HepG2 (cell line): Measurements from ENCODE around the gene SNAP47. TPM values are rescaled to one million over a fixed set of nuclear protein-coding genes. Genes with fewer than 3 reads are reported as not detected.

ENCODE experiments used
- ATAC-seq: fragments of 200-7000 bp; cut with Tn5 transposase; 3 replicates; pipeline ENCODE4 v1.9.1; 2020; ENCODE audit warnings: mild to moderate bottlenecking, moderate library complexity
- BruUV-seq: library from RNA; stranded (reverse); fragments of 400-500 nt; replicated peaks from 2 replicates; lab custom pipeline; 2021; lab: Mats Ljungman, UMichigan
- CTCF ChIA-PET: fragments of 300-600 bp; formaldehyde crosslinking; extraction: SDS; loops from one replicate; lab custom pipeline; 2021; ENCODE audit warnings: low total read pairs, inconsistent platforms, low intra/inter-chr PET ratio; lab: Yijun Ruan, JAX
- POLR2A ChIA-PET: fragments of 350-600 bp; sonication (Branson Sonifier 250); formaldehyde crosslinking; loops from one replicate; lab custom pipeline; 2020; ENCODE audit warnings: antibody characterized with exemption, inconsistent platforms; lab: Yijun Ruan, JAX
- DNase-seq: peaks from one replicate; pipeline ENCODE4 v3.0.0-alpha.2; 2015; ENCODE audit warnings: low spot score
- FAIRE-seq: peaks from 3 replicates; lab custom pipeline; 2011; peaks lifted over from hg19 to GRCh38; lab: Jason Lieb, UNC
- H2AFZ ChIP-seq: one replicate; pipeline ENCODE4 v1.6.1; 2011; ENCODE audit warnings: low read length, inconsistent platforms
- H3K27ac ChIP-seq: fragments of 300-600 bp; 3 replicates; pipeline ENCODE4 v1.8.0; 2011; ENCODE audit warnings: mixed run types, mild to moderate bottlenecking, mixed read lengths, low read length, inconsistent platforms; ENCODE audit not compliant: insufficient read depth; ENCODE audit errors: extremely low read length
- H3K27me3 ChIP-seq, 2 experiments: fragments of 200-600 bp in 1 of 2; 2 replicates in 1 of 2; 3 replicates in 1 of 2; pipeline versions ENCODE4 v1.6.0 to v1.8.0; 2011; ENCODE audit warnings: low read length in 2 of 2, mild to moderate bottlenecking in 2 of 2, moderate library complexity in 2 of 2, inconsistent platforms in 1 of 2; ENCODE audit not compliant: insufficient read depth in 2 of 2, control insufficient read depth in 1 of 2
- H3K36me3 ChIP-seq, 2 experiments: fragments of 200-600 bp in 1 of 2; replicated peaks in 1 of 2; 2 replicates in 1 of 2; 3 replicates in 1 of 2; pipeline versions ENCODE4 v1.5.1 to v1.8.0; 2011; ENCODE audit warnings: low read length in 2 of 2, inconsistent platforms in 1 of 2; ENCODE audit not compliant: insufficient read depth in 2 of 2, control insufficient read depth in 1 of 2
- H3K4me1 ChIP-seq: 2 replicates; pipeline ENCODE4 v1.5.1; 2012; ENCODE audit warnings: low read length, inconsistent platforms; ENCODE audit not compliant: insufficient read depth
- H3K4me2 ChIP-seq: 2 replicates; pipeline ENCODE4 v1.6.0; 2011; ENCODE audit warnings: low read depth, low read length, inconsistent platforms
- H3K4me3 ChIP-seq, 3 experiments: fragments of 200-600 bp in 1 of 3; sonication (generic), shearing (Covaris generic) in 1 of 3; replicated peaks in 1 of 3; 2 replicates each; pipeline ENCODE4 v1.5.1; 2011 to 2016; ENCODE audit warnings: low read length in 3 of 3, inconsistent platforms in 2 of 3, low read depth in 2 of 3, mild to moderate bottlenecking in 2 of 3, control low read depth in 1 of 3, mixed read lengths in 1 of 3; ENCODE audit not compliant: insufficient read depth in 1 of 3
- H3K79me2 ChIP-seq: one replicate; pipeline ENCODE4 v1.6.1; 2011; ENCODE audit warnings: low read length, inconsistent platforms; ENCODE audit not compliant: insufficient read depth
- H3K9ac ChIP-seq: 2 replicates; pipeline ENCODE4 v1.6.0; 2011; ENCODE audit warnings: mild to moderate bottlenecking, low read depth, low read length, inconsistent platforms; ENCODE audit not compliant: insufficient read depth
- H3K9me3 ChIP-seq: 2 replicates; pipeline ENCODE4 v1.5.1; 2012; ENCODE audit warnings: mild to moderate bottlenecking, low read length
- H4K20me1 ChIP-seq: 2 replicates; pipeline ENCODE4 v1.6.0; 2011; ENCODE audit warnings: inconsistent platforms, mild to moderate bottlenecking, low read length, moderate library complexity; ENCODE audit not compliant: insufficient read depth
- AGO1 ChIP-seq: fragments of 200-400 bp; formaldehyde crosslinking; IDR thresholded peaks from 2 replicates; pipeline ENCODE4 v1.6.1; 2017; ENCODE audit warnings: mild to moderate bottlenecking, low read depth, low read length, moderate library complexity; ENCODE audit not compliant: poor library complexity, severe bottlenecking
- ARNTL ChIP-seq: sonication (generic); formaldehyde crosslinking; IDR thresholded peaks from 2 replicates; pipeline ENCODE4 v1.4.0; 2020; ENCODE audit warnings: mild to moderate bottlenecking, missing genetic modification reagents
- CBX1 ChIP-seq: IDR thresholded peaks from one replicate; pipeline ENCODE4 v1.6.1; 2016; ENCODE audit warnings: antibody characterized with exemption, low read depth
- CREBL2 ChIP-seq: sonication (generic); formaldehyde crosslinking; IDR thresholded peaks from 2 replicates; pipeline ENCODE4 v1.8.1; 2023; ENCODE audit warnings: missing genetic modification reagents, mild to moderate bottlenecking, borderline replicate concordance
- JUN ChIP-seq: sonication (generic); formaldehyde crosslinking; IDR thresholded peaks from 2 replicates; pipeline ENCODE4 v1.4.0; 2020; ENCODE audit warnings: mild to moderate bottlenecking, missing genetic modification reagents
- KDM5A ChIP-seq: fragments of 200-600 bp; sonication (generic); IDR thresholded peaks from 2 replicates; pipeline ENCODE4 v1.7.0; 2018; ENCODE audit warnings: antibody characterized with exemption, mild to moderate bottlenecking, low read length, borderline replicate concordance
- MED13 ChIP-seq: sonication (generic); formaldehyde crosslinking; IDR thresholded peaks from 2 replicates; pipeline ENCODE4 v1.5.0; 2020; ENCODE audit warnings: missing genetic modification reagents
- MTF1 ChIP-seq: sonication (generic); formaldehyde crosslinking; IDR thresholded peaks from 2 replicates; pipeline ENCODE4 v1.5.0; 2020; ENCODE audit warnings: missing genetic modification reagents
- NCOA5 ChIP-seq: sonication (generic); formaldehyde crosslinking; IDR thresholded peaks from 2 replicates; pipeline ENCODE4 v1.4.0; 2020; ENCODE audit warnings: missing genetic modification reagents
- NKX3-1 ChIP-seq: sonication (generic); formaldehyde crosslinking; IDR thresholded peaks from 2 replicates; pipeline ENCODE4 v1.5.0; 2020; ENCODE audit warnings: missing genetic modification reagents
- TOPORS ChIP-seq: sonication (generic); formaldehyde crosslinking; IDR thresholded peaks from 2 replicates; pipeline ENCODE4 v1.8.0; 2023; ENCODE audit warnings: mild to moderate bottlenecking, missing genetic modification reagents
- ZMYM3 ChIP-seq: sonication (generic); formaldehyde crosslinking; IDR thresholded peaks from 2 replicates; pipeline ENCODE4 v1.5.1; 2020; ENCODE audit warnings: mild to moderate bottlenecking, missing genetic modification reagents
- ZNF280D ChIP-seq: sonication (generic); formaldehyde crosslinking; IDR thresholded peaks from 2 replicates; pipeline ENCODE4 v1.5.1; 2020; ENCODE audit warnings: mild to moderate bottlenecking, missing genetic modification reagents
- ZNF317 ChIP-seq: sonication (generic); formaldehyde crosslinking; IDR thresholded peaks from 2 replicates; pipeline ENCODE4 v1.5.0; 2020; ENCODE audit warnings: mild to moderate bottlenecking, missing genetic modification reagents
- ZNF768 ChIP-seq: sonication (generic); formaldehyde crosslinking; IDR thresholded peaks from 2 replicates; pipeline ENCODE4 v1.4.0; 2020; ENCODE audit warnings: missing genetic modification reagents
- WGBS: methylation state at CpG from one replicate; pipeline ENCODE4 v1.1.6; 2017; ENCODE audit warnings: low lambda C conversion rate; 5-methylcytosine and 5-hydroxymethylcytosine counted together
- in situ Hi-C: cut with HindIII; loops from 2 replicates; pipeline ENCODE4 v1.10.0; 2017; ENCODE audit warnings: low pct_unique_long_range_greater_than_20kb; ENCODE audit not compliant: extremely low pct_ligation_motif_present
- intact Hi-C: fragments of 100-400 bp; cut with micrococcal nuclease; formaldehyde crosslinking; loops from one replicate; pipeline ENCODE4 v1.10.0; 2022; ENCODE audit not compliant: unreplicated experiment
- polyA plus RNA-seq, 8 experiments: library from polyadenylated mRNA; depleted of rRNA in 3 of 8; stranded (reverse) in 7 of 8; unstranded in 1 of 8; fragments of >200 nt; fragmentation: Illumina TruSeq in 4 of 8; extraction: Trizol in 4 of 8; gene quantifications; 2 replicates each; pipeline versions ENCODE4 v1.2.1 to v1.2.3, GENCODE V29; 2011 to 2016; ENCODE audit warnings: low read depth in 4 of 8, missing spikeins in 1 of 8, mixed read lengths in 1 of 8; ENCODE audit not compliant: insufficient read depth in 1 of 8
- total RNA-seq, 5 experiments: library from RNA; depleted of rRNA; stranded (reverse); fragments of >200 nt; fragmentation: Illumina TruSeq; extraction: Trizol; gene quantifications; 2 replicates each; pipeline ENCODE4 v1.2.3, GENCODE V29; 2016; ENCODE audit warnings: low read depth in 1 of 5
- TF ChIP-seq, protein P1 (sequence below): sonication (generic); formaldehyde crosslinking; IDR thresholded peaks from 2 replicates; pipeline ENCODE4 v1.5.0; 2020; ENCODE audit warnings: missing genetic modification reagents

The SNAP47 gene
- total and polyA plus RNA-seq, 2 of the 13 experiments (the other 11 are each of a cell fraction or from before 2014, with no cell fraction given) = 13.6 to 25.1 TPM

GRCh38 chr1:227775841-227776240 lies 40.6 kb downstream of the SNAP47 start (continued):
- no peak for TF ChIP-seq CREBL2 (CRISPR knock-in tag)

DNA sequence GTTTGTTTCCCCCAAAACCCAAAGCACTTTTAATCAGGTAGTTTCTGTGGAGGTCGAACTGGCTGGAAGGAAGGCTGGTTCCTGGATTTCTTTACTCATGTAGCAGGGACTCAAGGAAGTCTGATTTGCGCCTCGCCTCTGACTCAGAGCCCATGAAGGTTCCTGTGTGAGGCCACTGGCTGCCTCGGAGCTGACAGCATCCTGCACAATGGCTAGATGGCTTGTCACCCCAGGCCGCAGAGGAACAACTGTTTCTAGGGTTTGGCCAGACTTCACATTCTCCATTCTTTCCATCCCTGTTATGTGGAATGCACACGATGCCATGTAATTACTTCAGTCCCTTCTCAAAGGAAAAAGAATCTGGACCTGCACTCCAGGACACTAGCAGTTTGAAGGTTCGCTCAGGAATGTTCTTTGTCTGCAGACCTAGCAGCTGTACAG lies 41.1 kb downstream of the SNAP47 start:
- no peaks in the 10 kb centered on the region for H3K27me3 ChIP-seq
- no peak for FAIRE-seq
- TF ChIP-seq ARNTL (CRISPR knock-in tag) = no peak
- TF ChIP-seq JUN (CRISPR knock-in tag) = no peak
- TF ChIP-seq MTF1 (CRISPR knock-in tag) = no peak
- no peak for TF ChIP-seq AGO1
- TF ChIP-seq ZNF768 (CRISPR knock-in tag) = no peak
- no peak for TF ChIP-seq ZNF280D (CRISPR knock-in tag)
- no peak for TF ChIP-seq ZMYM3 (CRISPR knock-in tag)
- no peak for TF ChIP-seq MED13 (CRISPR knock-in tag)
- no peak for TF ChIP-seq KDM5A
- TF ChIP-seq ZNF317 (CRISPR knock-in tag) = no peak
- TF ChIP-seq NCOA5 (CRISPR knock-in tag) = no peak
- TF ChIP-seq TOPORS = no peak
- TF ChIP-seq, protein P1, sequence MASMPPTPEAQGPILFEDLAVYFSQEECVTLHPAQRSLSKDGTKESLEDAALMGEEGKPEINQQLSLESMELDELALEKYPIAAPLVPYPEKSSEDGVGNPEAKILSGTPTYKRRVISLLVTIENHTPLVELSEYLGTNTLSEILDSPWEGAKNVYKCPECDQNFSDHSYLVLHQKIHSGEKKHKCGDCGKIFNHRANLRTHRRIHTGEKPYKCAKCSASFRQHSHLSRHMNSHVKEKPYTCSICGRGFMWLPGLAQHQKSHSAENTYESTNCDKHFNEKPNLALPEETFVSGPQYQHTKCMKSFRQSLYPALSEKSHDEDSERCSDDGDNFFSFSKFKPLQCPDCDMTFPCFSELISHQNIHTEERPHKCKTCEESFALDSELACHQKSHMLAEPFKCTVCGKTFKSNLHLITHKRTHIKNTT (CRISPR knock-in tag) = no peak
- no peak for TF ChIP-seq CBX1
- TF ChIP-seq NKX3-1 = no peak
- TF ChIP-seq, all 625 proteins: peak for 0
- in situ Hi-C loops (no loop called here), intact Hi-C loops (no loop called here)
- Histone ChIP-seq H3K4me3 (no peak overlapping the region), H2AFZ (no peak overlapping the region), H3K4me1 (no peaks in the 10 kb centered on the region), H3K9me3 (no peaks in the 10 kb centered on the region), H4K20me1 (no peaks in the 10 kb centered on the region), H3K79me2 (no peaks in the 10 kb centered on the region), H3K9ac (no peak overlapping the region), H3K27ac (no peak overlapping the region), H3K4me2 (no peak overlapping the region), H3K36me3 (peaks cover 10 to 18% of the 10 kb centered on the region in 2 experiments; a peak in 4 of 5 replicates)
- no peak for DNase-seq
- CTCF ChIA-PET = no interaction called here
- POLR2A ChIA-PET = no interaction called here
- no peak for ATAC-seq
- no TSS peak for BruUV-seq
- WGBS = 98% methylated on average over 7 of the region's 7 CpGs
